K562 (cell line): ENCODE data around the gene CCN6. TPM values are rescaled to one million over a fixed set of nuclear protein-coding genes. Genes with fewer than 3 reads are reported as not detected.

Experiments
- ARNT ChIP-seq, 2 experiments: fragments of 450-650 bp; IDR thresholded peaks; 2 replicates each; pipeline ENCODE4 v1.6.1; 2016; ENCODE audit warnings: mild to moderate bottlenecking in 1 of 2
- ATF4 ChIP-seq: fragments of 450-650 bp; formaldehyde crosslinking; IDR thresholded peaks from 2 replicates; pipeline ENCODE4 v1.4.0; 2022; ENCODE audit warnings: mild to moderate bottlenecking, moderate library complexity
- BRCA1 ChIP-seq, 2 experiments: fragments of 450-650 bp in 1 of 2; sonication (generic) in 1 of 2; formaldehyde crosslinking in 1 of 2; IDR thresholded peaks; 2 replicates each; pipeline versions ENCODE4 v1.5.0 to v1.6.1; 2017 to 2020; ENCODE audit warnings: mild to moderate bottlenecking in 1 of 2, missing genetic modification reagents in 1 of 2
- NR3C1 ChIP-seq: sonication (generic); formaldehyde crosslinking; IDR thresholded peaks from 2 replicates; pipeline ENCODE4 v1.8.1; 2022; ENCODE audit warnings: missing genetic modification reagents
- SMARCA4 ChIP-seq: fragments of 450-650 bp; IDR thresholded peaks from 2 replicates; pipeline ENCODE4 v1.6.1; 2016
- USF1 ChIP-seq: sonication (generic); formaldehyde crosslinking; IDR thresholded peaks from 2 replicates; pipeline ENCODE4 v1.9.0; 2022; ENCODE audit warnings: mild to moderate bottlenecking, missing genetic modification reagents
- ZNF280A ChIP-seq: fragments of 450-650 bp; IDR thresholded peaks from 2 replicates; pipeline ENCODE4 v1.6.1; 2018; ENCODE audit warnings: mild to moderate bottlenecking, low read depth; ENCODE audit not compliant: partially characterized antibody
- ZNF592 ChIP-seq: fragments of 450-650 bp; IDR thresholded peaks from 2 replicates; pipeline ENCODE4 v1.6.1; 2017; ENCODE audit warnings: antibody characterized with exemption, mild to moderate bottlenecking
- polyA plus RNA-seq, 8 experiments: library from polyadenylated mRNA; depleted of rRNA in 4 of 8; stranded (reverse) in 5 of 8; unstranded in 3 of 8; fragments of >200 nt; fragmentation: Nextera tagmentation in 2 of 8; fragmentation: Illumina TruSeq in 1 of 8; extraction: Ambion mirVana in 2 of 8; extraction: Trizol in 1 of 8; gene quantifications; 2 replicates each; pipeline versions ENCODE4 v1.2.1 to v1.2.3, GENCODE V29; 2011 to 2014; ENCODE audit warnings: inconsistent platforms in 1 of 8, missing spikeins in 1 of 8
- total RNA-seq, 7 experiments: library from RNA; depleted of rRNA in 6 of 7; stranded (reverse); fragments of >200 nt in 6 of 7; fragmentation: Illumina TruSeq in 2 of 7; extraction: Trizol in 2 of 7; gene quantifications; 2 replicates each; pipeline versions ENCODE4 v1.2.1 to v1.2.3, GENCODE V29; 2011 to 2021; ENCODE audit warnings: low replicate concordance in 1 of 7

Gene CCN6
- total and polyA plus RNA-seq, 9 of the 15 experiments (the other 6 are each of a cell fraction or from before 2014, with no cell fraction given) = 0.04 to 0.62 (median 0.21) TPM; not detected in 2

GRCh38 chr6:112118034-112118433 lies 64.1 kb downstream of the CCN6 start (continued):
- TF ChIP-seq ZNF280A (no peak), ATF4 (CRISPR knock-in tag) (no peak), USF1 (CRISPR knock-in tag) (no peak), ZNF592 (no peak), SMARCA4 (no peak), NR3C1 (CRISPR knock-in tag) (no peak), BRCA1 (IDR thresholded peaks at IDR 0.05) (no peak), BRCA1 (CRISPR knock-in tag; IDR thresholded peaks at IDR 0.05) (no peak), ARNT (IDR thresholded peaks at IDR 0.05) (no peak)

Other genes with a start within 250 kb of the CCN6 start
- gene FYN, start 180.7 kb upstream of the CCN6 start, total RNA-seq (2014; rRNA removed) = 14.6 and 17.5 TPM in 2 replicates
- 10.1 and 10.3 TPM in 2 replicates for gene FYN, start 180.7 kb upstream of the CCN6 start, total RNA-seq (2014; rRNA removed; fragmentation: Illumina TruSeq; extraction: Trizol)
- gene FYN, start 180.7 kb upstream of the CCN6 start, total RNA-seq (2015; rRNA removed; fragmentation: Illumina TruSeq; extraction: Trizol) = 6.8 and 6.9 TPM in 2 replicates
- gene FYN, start 180.7 kb upstream of the CCN6 start, total RNA-seq (2021) = 15.7 and 19.0 TPM in 2 replicates
- gene FYN, start 180.7 kb upstream of the CCN6 start, polyA plus RNA-seq (2011; rRNA removed) = 5.0 and 11.4 TPM in 2 replicates
- gene FYN, start 180.7 kb upstream of the CCN6 start, polyA plus RNA-seq (2014; fragmentation: Illumina TruSeq; extraction: Trizol) = 16.3 and 22.1 TPM in 2 replicates
- 1 to 10 TPM; 2.9 to 5.0 TPM for gene FYN, start 180.7 kb upstream of the CCN6 start, polyA plus RNA-seq (2014; fragmentation: Nextera tagmentation; extraction: Ambion mirVana)
- 7.1 and 19.3 TPM in 2 replicates for gene FYN, start 180.7 kb upstream of the CCN6 start, polyA plus RNA-seq (2014; rRNA removed)
- gene TUBE1, start 33.4 kb downstream of the CCN6 start, total RNA-seq (2014; rRNA removed) = 35.0 TPM in 2 replicates
- gene TUBE1, start 33.4 kb downstream of the CCN6 start, total RNA-seq (2014; rRNA removed; fragmentation: Illumina TruSeq; extraction: Trizol) = 39.1 and 39.6 TPM in 2 replicates
- gene TUBE1, start 33.4 kb downstream of the CCN6 start, total RNA-seq (2015; rRNA removed; fragmentation: Illumina TruSeq; extraction: Trizol) = 17.2 and 21.8 TPM in 2 replicates
- gene TUBE1, start 33.4 kb downstream of the CCN6 start, total RNA-seq (2021) = 21.7 and 22.2 TPM in 2 replicates
- 58.4 and 67.9 TPM in 2 replicates for gene TUBE1, start 33.4 kb downstream of the CCN6 start, polyA plus RNA-seq (2011; rRNA removed)
- 30.2 and 30.8 TPM in 2 replicates for gene TUBE1, start 33.4 kb downstream of the CCN6 start, polyA plus RNA-seq (2014; fragmentation: Illumina TruSeq; extraction: Trizol)
- 10 to 100 TPM; 18.9 to 21.6 TPM for gene TUBE1, start 33.4 kb downstream of the CCN6 start, polyA plus RNA-seq (2014; fragmentation: Nextera tagmentation; extraction: Ambion mirVana)
- 36.9 and 41.2 TPM in 2 replicates for gene TUBE1, start 33.4 kb downstream of the CCN6 start, polyA plus RNA-seq (2014; rRNA removed)
- 4.0 and 5.9 TPM in 2 replicates for gene FAM229B, start 33.5 kb downstream of the CCN6 start, total RNA-seq (2014; rRNA removed)
- gene FAM229B, start 33.5 kb downstream of the CCN6 start, total RNA-seq (2014; rRNA removed; fragmentation: Illumina TruSeq; extraction: Trizol) = 5.3 and 5.8 TPM in 2 replicates
- 3.3 and 3.5 TPM in 2 replicates for gene FAM229B, start 33.5 kb downstream of the CCN6 start, total RNA-seq (2015; rRNA removed; fragmentation: Illumina TruSeq; extraction: Trizol)
- gene FAM229B, start 33.5 kb downstream of the CCN6 start, total RNA-seq (2021) = 4.0 and 4.3 TPM in 2 replicates
- 10.4 and 17.4 TPM in 2 replicates for gene FAM229B, start 33.5 kb downstream of the CCN6 start, polyA plus RNA-seq (2011; rRNA removed)
- gene FAM229B, start 33.5 kb downstream of the CCN6 start, polyA plus RNA-seq (2014; fragmentation: Illumina TruSeq; extraction: Trizol) = 5.1 and 5.8 TPM in 2 replicates
- 10 to 100 TPM; 12.6 to 14.6 TPM for gene FAM229B, start 33.5 kb downstream of the CCN6 start, polyA plus RNA-seq (2014; fragmentation: Nextera tagmentation; extraction: Ambion mirVana)
- gene FAM229B, start 33.5 kb downstream of the CCN6 start, polyA plus RNA-seq (2014; rRNA removed) = 5.7 and 8.2 TPM in 2 replicates
- gene LAMA4, start 200.5 kb downstream of the CCN6 start, total RNA-seq (2014; rRNA removed) = 0.08 and 0.09 TPM in 2 replicates
- gene LAMA4, start 200.5 kb downstream of the CCN6 start, total RNA-seq (2014; rRNA removed; fragmentation: Illumina TruSeq; extraction: Trizol) = 0.57 and 0.84 TPM in 2 replicates
- gene LAMA4, start 200.5 kb downstream of the CCN6 start, total RNA-seq (2015; rRNA removed; fragmentation: Illumina TruSeq; extraction: Trizol) = 0.51 and 0.60 TPM in 2 replicates
- gene LAMA4, start 200.5 kb downstream of the CCN6 start, total RNA-seq (2021) = 0.60 and 1.1 TPM in 2 replicates
- 0.45 and 2.9 TPM in 2 replicates for gene LAMA4, start 200.5 kb downstream of the CCN6 start, polyA plus RNA-seq (2011; rRNA removed)
- gene LAMA4, start 200.5 kb downstream of the CCN6 start, polyA plus RNA-seq (2014; fragmentation: Illumina TruSeq; extraction: Trizol) = 0.26 and 0.36 TPM in 2 replicates
- gene LAMA4, start 200.5 kb downstream of the CCN6 start, polyA plus RNA-seq (2014; fragmentation: Nextera tagmentation; extraction: Ambion mirVana) = under 1 TPM; 0.28 to 0.56 TPM
- gene LAMA4, start 200.5 kb downstream of the CCN6 start, polyA plus RNA-seq (2014; rRNA removed) = 0.05 and 0.32 TPM in 2 replicates